Natural killer cell treated with Interleukin-12 subunit alpha and Interleukin-12 subunit beta and Interleukin-15 and Interleukin-18, amount 100 ng/mL, for 72 hours (primary cell): ENCODE results near the gene RMRP. TPM values are rescaled to one million over a fixed set of nuclear protein-coding genes. Genes with fewer than 3 reads are reported as not detected.
"Not testable (repeated sequence)": the region's sequence is repeated elsewhere in the genome, so short reads cannot be mapped to it uniquely, and the experiment has no call there.

Experiments
- ATAC-seq, 2 donors: fragments of 150-1000 bp; cut with Tn5 transposase in 1 of 2; sonication (Bioruptor Pico), chemical (Tn5 transposase) in 1 of 2; 2 replicates each; pipeline ENCODE4 v1.10.0; 2021
- DNase-seq: peaks from one replicate; pipeline ENCODE4 v3.0.0; 2022; ENCODE audit warnings: low spot score
- H3K27ac Mint-ChIP-seq, 2 donors: 1 replicate in 1 of 2; 2 replicates in 1 of 2; pipeline ENCODE4 v1.8.0; 2022; ENCODE audit warnings: mixed read lengths in 2 of 2, mild to moderate bottlenecking in 1 of 2, moderate library complexity in 1 of 2
- H3K27me3 Mint-ChIP-seq, 2 donors: 1 replicate in 1 of 2; 2 replicates in 1 of 2; pipeline ENCODE4 v1.8.0; 2022; ENCODE audit warnings: mixed read lengths in 2 of 2
- H3K36me3 Mint-ChIP-seq: one replicate; pipeline ENCODE4 v1.8.0; 2022; ENCODE audit warnings: mixed read lengths
- H3K4me1 Mint-ChIP-seq, 2 donors: 1 replicate in 1 of 2; 2 replicates in 1 of 2; pipeline ENCODE4 v1.8.0; 2022; ENCODE audit warnings: low read depth in 2 of 2, mixed read lengths in 2 of 2, mild to moderate bottlenecking in 1 of 2
- H3K4me3 Mint-ChIP-seq: one replicate; pipeline ENCODE4 v1.8.0; 2022; ENCODE audit warnings: mixed read lengths
- H3K9me3 Mint-ChIP-seq: 2 replicates; pipeline ENCODE4 v1.8.0; 2022; ENCODE audit warnings: mixed read lengths
- total RNA-seq, 2 donors: library from RNA; stranded (reverse); gene quantifications; one replicate each; pipeline ENCODE4 v1.2.3, GENCODE V29; 2022

Gene RMRP
- total RNA-seq, 2 donors from 2014 or later, result 3,856 to 4,437 TPM

- ATAC-seq (no peak), DNase-seq (no peak)
- H3K4me1 Mint-ChIP-seq, result peaks cover 51 to 52% of the 10 kb centered on the region in 2 donors
Measured at GRCh38 chr9:35615981-35616680, 41.7 kb downstream of the RMRP start.

GRCh38 chr9:35612843-35613242 lies 45.0 kb downstream of the RMRP start:
- no peak for ATAC-seq

More at GRCh38 chr9:35615981-35616680, 41.7 kb downstream of the RMRP start:
- Mint-ChIP-seq H3K27me3 (no peaks in the 10 kb centered on the region), H3K36me3 (no peaks in the 10 kb centered on the region), H3K27ac (peak overlapping the region; percentile 92 to 97), H3K9me3 (no peaks in the 10 kb centered on the region), H3K4me3 (peak overlapping the region; percentile 90)

GRCh38 chr9:35612066-35612465 lies 45.8 kb downstream of the RMRP start:
- not testable (repeated sequence) for H3K9me3 Mint-ChIP-seq, H3K4me3 Mint-ChIP-seq, H3K27me3 Mint-ChIP-seq, H3K27ac Mint-ChIP-seq, H3K36me3 Mint-ChIP-seq, ATAC-seq, DNase-seq
- peaks cover 30 to 33% of the 10 kb centered on the region in 2 donors for H3K4me1 Mint-ChIP-seq

More at GRCh38 chr9:35612843-35613242, 45.0 kb downstream of the RMRP start:
- Mint-ChIP-seq H3K27me3 (no peaks in the 10 kb centered on the region), H3K27ac (no peak overlapping the region), H3K36me3 (no peaks in the 10 kb centered on the region), H3K9me3 (no peaks in the 10 kb centered on the region), H3K4me3 (no peak overlapping the region), H3K4me1 (peaks cover 30 to 35% of the 10 kb centered on the region in 2 donors)
- DNase-seq, result no peak

- Mint-ChIP-seq H3K36me3 (no peaks in the 10 kb centered on the region), H3K9me3 (no peaks in the 10 kb centered on the region), H3K27me3 (no peaks in the 10 kb centered on the region), H3K27ac (peak overlapping the region in 1 of 2 donors; percentile 31), H3K4me3 (no peak overlapping the region), H3K4me1 (peaks cover 28 to 33% of the 10 kb centered on the region in 2 donors)
- DNase-seq, result no peak
- ATAC-seq, result peak; percentile 73 to 74
Measured at GRCh38 chr9:35611230-35611797, 46.5 kb downstream of the RMRP start.

- ATAC-seq, result no peak
- no peaks in the 10 kb centered on the region for H3K9me3 Mint-ChIP-seq
- H3K4me3 Mint-ChIP-seq, result no peak overlapping the region
- H3K27ac Mint-ChIP-seq, result no peak overlapping the region
- peaks cover 25 to 26% of the 10 kb centered on the region in 2 donors for H3K4me1 Mint-ChIP-seq
- no peak for DNase-seq
- no peaks in the 10 kb centered on the region for H3K36me3 Mint-ChIP-seq
- no peaks in the 10 kb centered on the region for H3K27me3 Mint-ChIP-seq
Measured at GRCh38 chr9:35609820-35610163, 48.0 kb downstream of the RMRP start.

- Mint-ChIP-seq H3K9me3 (no peaks in the 10 kb centered on the region), H3K36me3 (no peaks in the 10 kb centered on the region), H3K27ac (no peak overlapping the region), H3K4me1 (peaks cover 27 to 31% of the 10 kb centered on the region in 2 donors), H3K4me3 (no peak overlapping the region), H3K27me3 (no peaks in the 10 kb centered on the region)
- DNase-seq, result no peak
- no peak for ATAC-seq
Measured at GRCh38 chr9:35609001-35609819, 48.6 kb downstream of the RMRP start.

- no peaks in the 10 kb centered on the region for H3K9me3 Mint-ChIP-seq
- no peaks in the 10 kb centered on the region for H3K36me3 Mint-ChIP-seq
- no peak overlapping the region for H3K27ac Mint-ChIP-seq
- ATAC-seq (no peak), DNase-seq (no peak)
- H3K4me3 Mint-ChIP-seq, result no peak overlapping the region
- H3K4me1 Mint-ChIP-seq, result peaks cover 37 to 41% of the 10 kb centered on the region in 2 donors
- no peaks in the 10 kb centered on the region for H3K27me3 Mint-ChIP-seq
Measured at GRCh38 chr9:35608221-35608620, 49.6 kb downstream of the RMRP start.

Other genes with a start within 250 kb of the RMRP start
- gene RUSC2, start 167.9 kb downstream of the RMRP start, total RNA-seq, result 1 to 10 TPM; 5.6 to 8.3 TPM
- gene TESK1, start 52.8 kb downstream of the RMRP start, total RNA-seq, result 10 to 100 TPM; 41.4 to 43.3 TPM
- 1 to 10 TPM; 7.0 to 8.8 TPM for gene CD72, start 39.6 kb downstream of the RMRP start, total RNA-seq
- gene SIT1, start 7.1 kb downstream of the RMRP start, total RNA-seq, result 1 to 10 TPM; 3.5 to 7.1 TPM
- 10 to 100 TPM; 12.0 to 21.5 TPM for gene CCDC107, start 273 bp upstream of the RMRP start, total RNA-seq
- gene ARHGEF39, start 7.2 kb upstream of the RMRP start, total RNA-seq, result 10 to 100 TPM in 1 of 2 donors, 1 to 10 TPM in 1; 4.6 to 14.2 TPM
- gene CA9, start 15.9 kb upstream of the RMRP start, total RNA-seq, result not detected
- 1 to 10 TPM; 1.4 to 5.9 TPM for gene TPM2, start 31.9 kb upstream of the RMRP start, total RNA-seq
- gene TLN1, start 74.2 kb upstream of the RMRP start, total RNA-seq, result 100 to 1,000 TPM; 490 to 539 TPM
- gene CREB3, start 74.6 kb upstream of the RMRP start, total RNA-seq, result 10 to 100 TPM; 29.4 to 35.7 TPM
- gene GBA2, start 91.2 kb upstream of the RMRP start, total RNA-seq, result 10 to 100 TPM; 68.4 to 81.4 TPM
- 10 to 100 TPM; 17.9 to 19.6 TPM for gene RGP1, start 91.3 kb upstream of the RMRP start, total RNA-seq
- not detected for gene MSMP, start 96.3 kb upstream of the RMRP start, total RNA-seq
- 10 to 100 TPM in 1 of 2 donors, 1 to 10 TPM in 1; 5.0 to 11.3 TPM for gene NPR2, start 133.6 kb upstream of the RMRP start, total RNA-seq
- 1 to 10 TPM in 1 of 2 donors, under 1 TPM in 1; 0.19 to 1.6 TPM for gene SPAG8, start 154.2 kb upstream of the RMRP start, total RNA-seq
- gene HINT2, start 157.0 kb upstream of the RMRP start, total RNA-seq, result 10 to 100 TPM; 40.8 to 46.8 TPM
- gene FAM221B, start 170.7 kb upstream of the RMRP start, total RNA-seq, result not detected
- gene TMEM8B, start 171.2 kb upstream of the RMRP start, total RNA-seq, result 1 to 10 TPM; 1.8 TPM
- gene OR13J1, start 212.4 kb upstream of the RMRP start, total RNA-seq, result not detected
- not detected for gene HRCT1, start 248.2 kb upstream of the RMRP start, total RNA-seq